ENCODE results near the gene CPOX.

The CPOX gene

DNA sequence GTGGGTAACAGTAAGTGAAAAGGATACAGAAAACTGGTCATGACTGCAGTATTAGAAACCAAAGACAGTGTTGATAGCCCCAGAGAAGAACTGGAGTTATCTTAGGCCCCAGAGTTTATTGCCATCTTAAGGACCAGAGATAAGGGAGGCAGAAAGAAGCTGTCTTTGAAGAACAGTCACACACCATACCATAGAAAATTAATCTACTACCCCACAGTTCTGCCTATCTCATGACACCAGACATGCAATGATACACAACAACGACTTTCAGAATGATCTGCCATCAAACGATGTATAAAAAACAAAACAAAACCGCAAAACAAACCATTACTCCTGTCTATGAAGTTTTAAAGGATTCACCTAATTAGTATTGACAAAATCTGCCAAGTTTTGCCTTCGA is 9.6 kb downstream of the CPOX start:
- DNase-seq (ENCODE audit: low read depth), result no peak
- no peak overlapping the region for H3K4me3 ChIP-seq (ENCODE audit: low read depth, low read length)

DNA sequence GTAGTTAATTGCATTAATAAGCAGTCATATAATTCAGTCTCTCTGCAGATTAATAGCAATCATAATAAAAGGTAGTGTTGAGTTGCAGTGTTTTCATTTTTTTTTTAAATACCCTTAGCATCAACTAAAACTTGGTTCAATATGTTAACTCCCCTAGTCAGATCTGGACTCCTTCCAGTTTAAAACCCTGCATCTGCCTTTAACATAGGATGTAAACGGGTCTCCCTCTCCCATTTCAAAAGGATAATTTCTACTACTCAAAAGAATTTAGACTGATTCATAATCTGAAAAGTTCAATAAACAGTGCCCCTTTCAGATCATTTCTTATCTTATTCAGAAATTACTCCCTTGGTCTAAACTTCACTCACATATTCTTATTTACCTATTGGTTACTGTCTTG is 11.4 kb downstream of the CPOX start:
- no peak for DNase-seq (ENCODE audit: low read depth)
- no peak for TF ChIP-seq POLR2A (IDR thresholded peaks at IDR 0.05; ENCODE audit: extremely low read depth, insufficient read length)
- TF ChIP-seq, protein P1, sequence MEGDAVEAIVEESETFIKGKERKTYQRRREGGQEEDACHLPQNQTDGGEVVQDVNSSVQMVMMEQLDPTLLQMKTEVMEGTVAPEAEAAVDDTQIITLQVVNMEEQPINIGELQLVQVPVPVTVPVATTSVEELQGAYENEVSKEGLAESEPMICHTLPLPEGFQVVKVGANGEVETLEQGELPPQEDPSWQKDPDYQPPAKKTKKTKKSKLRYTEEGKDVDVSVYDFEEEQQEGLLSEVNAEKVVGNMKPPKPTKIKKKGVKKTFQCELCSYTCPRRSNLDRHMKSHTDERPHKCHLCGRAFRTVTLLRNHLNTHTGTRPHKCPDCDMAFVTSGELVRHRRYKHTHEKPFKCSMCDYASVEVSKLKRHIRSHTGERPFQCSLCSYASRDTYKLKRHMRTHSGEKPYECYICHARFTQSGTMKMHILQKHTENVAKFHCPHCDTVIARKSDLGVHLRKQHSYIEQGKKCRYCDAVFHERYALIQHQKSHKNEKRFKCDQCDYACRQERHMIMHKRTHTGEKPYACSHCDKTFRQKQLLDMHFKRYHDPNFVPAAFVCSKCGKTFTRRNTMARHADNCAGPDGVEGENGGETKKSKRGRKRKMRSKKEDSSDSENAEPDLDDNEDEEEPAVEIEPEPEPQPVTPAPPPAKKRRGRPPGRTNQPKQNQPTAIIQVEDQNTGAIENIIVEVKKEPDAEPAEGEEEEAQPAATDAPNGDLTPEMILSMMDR (IDR thresholded peaks at IDR 0.05; ENCODE audit: low read depth, low read length), result no peak
- TF ChIP-seq, protein P2, sequence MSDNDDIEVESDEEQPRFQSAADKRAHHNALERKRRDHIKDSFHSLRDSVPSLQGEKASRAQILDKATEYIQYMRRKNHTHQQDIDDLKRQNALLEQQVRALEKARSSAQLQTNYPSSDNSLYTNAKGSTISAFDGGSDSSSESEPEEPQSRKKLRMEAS (IDR thresholded peaks at IDR 0.05; ENCODE audit: low read depth, low read length), result no peak
- no peak for TF ChIP-seq MYC (IDR thresholded peaks at IDR 0.05; ENCODE audit: low read depth, low read length)
- H3K4me3 ChIP-seq (ENCODE audit: low read depth, low read length), result no peak overlapping the region

More for the DNA sequence above, 9.6 kb downstream of the CPOX start:
- no peak for TF ChIP-seq POLR2A (IDR thresholded peaks at IDR 0.05; ENCODE audit: extremely low read depth, insufficient read length)
- TF ChIP-seq, protein P1 (IDR thresholded peaks at IDR 0.05; ENCODE audit: low read depth, low read length), result no peak
- TF ChIP-seq, protein P2 (IDR thresholded peaks at IDR 0.05; ENCODE audit: low read depth, low read length), result no peak
- no peak for TF ChIP-seq MYC (IDR thresholded peaks at IDR 0.05; ENCODE audit: low read depth, low read length)

DNA sequence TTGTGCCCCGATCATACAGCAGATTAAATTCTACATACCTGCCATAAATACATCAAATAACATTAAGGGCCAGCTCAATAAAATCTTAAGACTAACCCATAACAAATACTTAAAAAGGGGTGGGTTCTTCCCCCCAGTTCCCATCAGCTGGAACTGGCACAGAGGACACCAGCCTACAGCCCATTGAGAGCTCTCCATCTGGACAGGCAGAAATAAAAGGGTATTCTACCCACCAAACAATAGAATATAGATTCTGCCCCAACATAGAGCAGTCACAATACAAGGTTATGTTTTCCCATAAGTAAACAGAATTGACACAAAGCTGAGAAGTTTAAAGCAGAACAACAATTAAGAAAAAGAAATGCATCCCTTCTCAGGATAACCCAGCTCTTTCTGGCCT is 11.9 kb downstream of the CPOX start:
- no peak overlapping the region for H3K4me3 ChIP-seq (ENCODE audit: low read depth, low read length)
- TF ChIP-seq MYC (IDR thresholded peaks at IDR 0.05; ENCODE audit: low read depth, low read length) (no peak), POLR2A (IDR thresholded peaks at IDR 0.05; ENCODE audit: extremely low read depth, insufficient read length) (no peak)
- TF ChIP-seq, protein P1 (IDR thresholded peaks at IDR 0.05; ENCODE audit: low read depth, low read length), result no peak
- TF ChIP-seq, protein P2 (IDR thresholded peaks at IDR 0.05; ENCODE audit: low read depth, low read length), result no peak
- no peak for DNase-seq (ENCODE audit: low read depth)

- no peak overlapping the region for H3K4me3 ChIP-seq (ENCODE audit: low read depth, low read length)
- TF ChIP-seq, protein P2 (IDR thresholded peaks at IDR 0.05; ENCODE audit: low read depth, low read length), result no peak
- TF ChIP-seq MYC (IDR thresholded peaks at IDR 0.05; ENCODE audit: low read depth, low read length) (no peak), POLR2A (IDR thresholded peaks at IDR 0.05; ENCODE audit: extremely low read depth, insufficient read length) (no peak)
- TF ChIP-seq, protein P1 (IDR thresholded peaks at IDR 0.05; ENCODE audit: low read depth, low read length), result no peak
- DNase-seq (ENCODE audit: low read depth), result no peak
Observed at GRCh38 chr3:98580401-98581386, 12.7 kb downstream of the CPOX start.

DNA sequence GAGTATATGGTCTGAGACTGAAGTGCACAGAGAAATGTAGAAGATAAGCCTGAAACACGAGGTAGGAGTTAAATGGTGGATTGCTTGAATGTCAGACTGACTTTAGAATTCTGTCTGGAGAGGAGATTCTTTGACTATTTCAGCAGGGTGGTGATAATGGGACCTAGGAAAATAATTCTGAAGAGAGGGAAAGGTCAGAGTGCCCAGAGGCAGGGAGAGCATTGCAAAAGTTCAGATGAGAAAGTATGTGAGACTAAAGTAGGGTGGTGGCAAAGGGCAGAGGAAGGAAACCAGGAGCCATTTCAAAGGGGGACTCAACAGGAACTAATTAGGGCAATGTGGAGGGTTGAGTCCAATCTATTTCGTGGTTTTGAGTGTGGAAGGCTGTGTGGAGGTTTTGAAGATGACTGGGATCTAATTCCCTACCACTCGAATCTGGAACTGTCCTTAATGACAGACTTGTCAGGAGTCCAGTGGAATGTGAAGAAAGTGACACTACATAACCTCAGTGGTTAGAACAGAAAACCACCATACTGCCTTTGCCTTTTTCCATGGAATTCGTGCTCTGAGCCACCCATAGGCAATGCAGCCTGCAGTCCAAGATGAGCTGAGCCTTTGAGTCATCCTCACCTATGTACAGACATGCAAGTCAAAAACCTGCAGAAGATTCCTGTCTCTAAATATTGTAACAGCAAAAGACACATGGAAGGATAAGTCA is 16.1 kb downstream of the CPOX start:
- no peak overlapping the region for H3K4me3 ChIP-seq (ENCODE audit: low read depth, low read length)
- TF ChIP-seq MYC (IDR thresholded peaks at IDR 0.05; ENCODE audit: low read depth, low read length) (no peak), POLR2A (IDR thresholded peaks at IDR 0.05; ENCODE audit: extremely low read depth, insufficient read length) (no peak)
- TF ChIP-seq, protein P2 (IDR thresholded peaks at IDR 0.05; ENCODE audit: low read depth, low read length), result no peak
- TF ChIP-seq, protein P1 (IDR thresholded peaks at IDR 0.05; ENCODE audit: low read depth, low read length), result no peak
- DNase-seq (ENCODE audit: low read depth), result no peak
